ENCODE measurements around the gene ADGRD1.
"Not testable (repeated sequence)": the region's sequence is repeated elsewhere in the genome, so short reads cannot be mapped to it uniquely, and the experiment has no call there.

The ADGRD1 gene

DNA sequence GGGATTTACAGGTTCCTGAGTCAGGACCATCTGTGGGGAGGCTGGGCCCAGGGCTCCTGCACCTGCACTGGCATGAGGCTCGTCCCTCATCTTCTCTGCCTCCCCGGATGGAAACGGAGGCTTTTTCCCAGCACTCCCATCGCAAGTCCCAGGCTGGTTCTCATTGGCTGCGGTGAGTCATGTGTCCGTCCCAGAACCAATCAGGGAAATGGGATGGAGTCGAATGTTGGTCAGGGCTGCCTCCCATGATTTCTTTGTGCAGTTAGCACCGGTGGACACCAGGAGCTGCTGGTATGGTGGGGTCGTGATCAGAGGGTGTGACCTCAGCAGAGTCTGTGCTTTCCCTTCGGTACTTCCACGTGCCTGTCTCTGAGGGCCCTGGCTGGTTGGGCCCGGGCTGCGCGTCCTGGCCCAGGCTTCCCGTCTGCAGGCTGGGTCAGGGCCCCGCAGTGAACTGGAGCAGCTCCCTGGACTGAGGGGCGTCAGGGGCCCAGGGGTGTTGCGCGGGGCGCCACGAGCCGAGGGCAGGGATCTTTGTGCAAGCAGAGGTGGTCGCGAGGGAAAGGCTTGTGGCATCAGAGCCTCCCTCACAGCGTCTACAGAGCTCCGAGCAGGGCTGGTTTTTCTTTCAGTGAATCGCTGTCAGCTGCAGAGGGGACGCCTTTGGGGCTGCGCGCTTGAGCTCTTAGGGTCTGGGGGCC, 168.1 kb downstream of the ADGRD1 start:
- no peak for DNase-seq (ENCODE audit: low spot score)

DNA sequence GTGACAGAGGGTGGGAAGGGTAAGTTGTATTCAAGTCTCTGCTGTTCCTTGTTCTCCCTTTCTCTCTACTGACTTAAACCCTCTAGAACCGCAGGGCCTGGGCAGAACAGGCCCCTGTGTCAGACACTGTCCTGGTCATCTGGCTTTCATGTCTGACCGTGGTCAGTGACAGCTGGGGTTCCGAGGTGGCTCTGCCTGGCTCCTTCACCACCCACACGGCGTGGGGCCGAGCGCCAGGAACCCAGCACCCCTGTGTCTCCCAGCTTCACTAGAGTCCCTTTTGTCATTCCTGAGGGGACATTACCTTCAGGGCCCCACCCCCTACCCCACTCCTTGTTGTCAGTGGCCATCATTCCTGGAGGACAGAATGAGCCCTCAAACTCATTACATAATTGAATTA, 168.9 kb downstream of the ADGRD1 start:
- no peak for DNase-seq (ENCODE audit: low spot score)

DNA sequence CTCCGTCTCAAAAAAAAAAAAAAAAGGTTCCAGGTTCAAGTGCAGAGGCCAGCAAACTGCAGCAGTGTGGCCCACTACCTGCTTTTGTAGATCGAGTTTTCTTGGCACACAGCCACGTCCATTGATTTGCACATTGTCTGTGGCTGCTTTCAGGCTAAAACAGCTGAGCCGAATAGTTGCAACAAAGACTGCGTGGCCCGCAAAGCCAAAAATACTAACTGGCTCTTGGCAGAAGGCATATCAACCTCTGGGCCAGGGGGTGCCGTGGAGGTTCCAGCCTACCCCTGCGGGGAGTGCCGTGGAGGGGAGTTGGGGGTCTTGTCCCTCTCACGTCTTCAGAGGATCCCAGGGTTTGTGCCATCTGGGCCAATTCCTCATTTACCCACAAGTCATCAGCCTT, 170.1 kb downstream of the ADGRD1 start:
- no peak for DNase-seq (ENCODE audit: low spot score)

DNA sequence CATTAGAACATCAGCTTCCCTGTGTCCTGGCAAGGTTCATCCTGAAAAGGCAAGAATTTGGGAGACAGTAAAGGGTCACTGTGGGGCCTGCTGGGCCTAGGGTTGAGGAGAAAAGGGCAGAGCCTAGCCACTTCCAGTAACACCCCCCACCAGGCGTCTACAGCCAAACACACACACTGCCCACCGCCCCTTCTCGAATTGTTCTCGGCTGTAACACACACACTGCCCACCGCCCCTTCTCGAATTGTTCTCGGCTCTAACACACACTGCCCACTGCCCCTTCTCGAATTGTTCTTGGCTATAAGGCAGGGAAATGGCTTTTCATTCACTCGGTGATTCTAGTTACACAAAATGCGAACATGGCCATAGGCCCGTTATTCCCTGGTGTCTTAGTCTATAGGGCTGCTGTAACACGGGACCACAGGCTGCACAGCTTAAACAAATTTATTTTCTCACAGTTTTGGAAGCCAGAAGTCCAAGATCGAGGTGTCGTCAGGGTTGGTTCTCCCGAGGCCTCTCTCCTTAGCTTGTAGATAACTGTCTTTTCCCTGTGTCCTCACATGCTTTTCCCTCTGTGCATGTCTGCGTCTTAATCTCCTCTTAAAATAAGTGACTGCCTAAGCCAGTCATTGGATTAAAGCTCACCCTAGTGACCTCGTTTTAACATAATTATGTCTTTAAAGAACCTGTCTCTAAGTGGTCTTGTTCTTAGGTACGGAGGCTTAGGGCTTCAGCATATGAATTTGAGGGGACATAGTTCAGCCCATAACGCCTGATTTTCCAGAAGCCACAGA, 171.0 kb downstream of the ADGRD1 start:
- DNase-seq (ENCODE audit: low spot score), result no peak

DNA sequence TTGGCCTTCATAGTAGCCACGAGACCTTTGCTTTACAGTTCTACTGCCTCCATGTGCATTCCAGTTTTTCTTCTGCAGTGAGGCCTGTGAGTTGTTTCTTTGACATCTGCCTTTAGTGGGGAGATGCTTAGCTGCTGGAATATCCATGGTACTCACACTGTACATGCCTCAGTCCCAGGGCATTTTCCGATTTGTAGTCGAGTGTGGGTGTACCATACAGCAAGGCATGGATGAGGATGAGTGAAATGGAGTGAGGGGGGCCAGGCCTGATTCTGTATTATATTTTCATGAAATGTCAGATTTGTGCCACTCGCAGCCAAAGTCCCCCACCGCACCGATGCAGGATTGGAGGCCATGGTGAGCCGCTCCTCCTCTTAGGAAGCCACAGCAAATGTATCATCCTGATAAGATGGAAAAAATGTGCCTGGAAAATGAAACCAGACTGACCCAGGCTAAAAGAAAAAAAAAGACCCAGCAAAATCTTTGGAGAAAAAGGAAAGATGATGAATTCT, 173.0 kb downstream of the ADGRD1 start:
- DNase-seq (ENCODE audit: low spot score), result no peak

DNA sequence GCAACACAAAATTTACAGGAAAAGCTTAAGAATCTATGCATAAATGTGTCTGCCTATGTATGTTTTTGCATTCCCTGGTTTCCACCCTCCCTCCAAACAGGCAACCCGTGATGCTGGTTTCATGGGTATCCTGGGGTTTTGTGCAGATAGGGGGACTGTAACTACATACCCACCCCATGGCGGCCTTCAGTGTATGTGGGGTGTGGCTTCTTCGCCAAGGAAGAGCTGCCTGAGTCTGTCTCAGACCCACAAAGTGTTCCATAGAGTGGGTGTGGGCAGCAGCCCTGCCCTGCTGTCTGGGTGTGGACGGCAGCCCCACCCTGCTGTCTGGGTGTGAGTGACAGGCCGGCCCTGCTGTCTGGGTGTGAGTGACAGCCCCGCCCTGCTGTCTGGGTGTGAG, 174.8 kb downstream of the ADGRD1 start:
- DNase-seq (ENCODE audit: low spot score), result no peak

DNA sequence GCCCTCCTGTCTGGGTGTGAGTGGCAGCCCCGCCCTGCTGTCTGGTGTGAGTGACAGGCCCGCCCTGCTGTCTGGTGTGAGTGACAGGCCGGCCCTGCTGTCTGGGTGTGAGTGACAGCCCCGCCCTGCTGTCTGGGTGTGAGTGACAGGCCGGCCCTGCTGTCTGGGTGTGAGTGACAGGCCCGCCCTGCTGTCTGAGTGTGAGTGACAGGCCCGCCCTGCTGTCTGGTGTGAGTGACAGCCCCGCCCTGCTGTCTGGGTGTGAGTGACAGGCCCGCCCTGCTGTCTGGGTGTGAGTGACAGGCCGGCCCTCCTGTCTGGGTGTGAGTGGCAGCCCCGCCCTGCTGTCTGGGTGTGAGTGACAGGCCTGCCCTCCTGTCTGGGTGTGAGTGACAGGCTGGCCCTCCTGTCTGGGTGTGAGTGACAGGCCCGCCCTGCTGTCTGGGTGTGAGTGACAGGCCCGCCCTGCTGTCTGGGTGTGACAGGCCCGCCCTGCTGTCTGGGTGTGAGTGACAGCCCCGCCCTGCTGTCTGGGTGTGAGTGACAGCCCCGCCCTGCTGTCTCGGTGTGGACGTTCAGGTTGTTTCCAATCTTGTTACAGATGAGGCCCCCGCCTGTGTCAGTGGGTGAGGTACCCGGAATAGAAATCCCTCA, 175.4 kb downstream of the ADGRD1 start:
- not testable (repeated sequence) for DNase-seq (ENCODE audit: low spot score)

DNA sequence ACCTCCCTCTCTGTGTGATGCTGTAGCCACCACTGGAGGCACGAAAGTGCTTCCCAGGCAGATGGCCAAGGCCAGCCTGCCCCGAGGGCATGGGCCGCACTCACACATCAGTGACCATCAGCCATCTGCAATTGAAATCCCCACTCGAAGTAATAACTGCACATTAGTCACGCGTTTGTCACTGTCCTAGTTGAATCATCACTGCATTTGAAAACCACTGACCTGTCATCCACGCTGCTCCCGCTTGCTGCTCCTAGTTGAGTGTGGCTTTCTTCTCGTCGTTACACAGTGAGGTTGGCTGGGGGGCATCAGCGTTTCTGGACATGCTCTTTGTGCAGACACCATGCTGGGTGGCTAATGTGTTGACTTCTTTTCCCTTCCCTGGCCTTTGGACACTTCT, 176.1 kb downstream of the ADGRD1 start:
- no peak for DNase-seq (ENCODE audit: low spot score)

DNA sequence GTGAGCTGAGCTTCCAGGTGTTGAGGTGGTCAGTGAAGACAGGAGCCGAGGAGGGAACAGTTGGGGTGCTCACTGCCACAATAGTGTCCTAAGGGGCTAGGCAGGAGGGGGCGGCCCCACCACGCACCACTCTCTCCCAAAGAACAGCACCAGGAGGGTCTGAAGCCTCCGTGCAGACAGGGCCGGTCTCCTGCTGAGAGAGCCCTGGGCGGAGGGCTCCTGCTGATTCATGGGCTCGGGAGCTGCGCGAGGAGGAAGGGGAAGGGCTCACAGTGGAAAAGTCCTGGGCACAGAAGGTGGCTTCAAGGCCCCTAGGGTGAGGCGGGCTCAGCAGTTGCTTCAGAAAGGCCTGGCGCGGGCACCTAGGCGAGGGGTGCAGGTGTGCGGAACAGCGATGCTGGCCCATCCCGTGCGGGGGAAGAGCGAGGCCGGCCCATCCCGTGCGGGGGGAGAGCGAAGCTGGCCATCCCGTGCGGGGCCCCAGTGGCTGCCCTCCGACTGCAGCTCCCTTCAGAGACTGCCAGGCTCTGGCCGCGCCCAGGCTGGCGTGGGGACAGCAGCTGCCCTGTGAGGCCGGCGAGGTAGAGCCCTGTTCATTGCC, 176.7 kb downstream of the ADGRD1 start:
- no peak for DNase-seq (ENCODE audit: low spot score)

DNA sequence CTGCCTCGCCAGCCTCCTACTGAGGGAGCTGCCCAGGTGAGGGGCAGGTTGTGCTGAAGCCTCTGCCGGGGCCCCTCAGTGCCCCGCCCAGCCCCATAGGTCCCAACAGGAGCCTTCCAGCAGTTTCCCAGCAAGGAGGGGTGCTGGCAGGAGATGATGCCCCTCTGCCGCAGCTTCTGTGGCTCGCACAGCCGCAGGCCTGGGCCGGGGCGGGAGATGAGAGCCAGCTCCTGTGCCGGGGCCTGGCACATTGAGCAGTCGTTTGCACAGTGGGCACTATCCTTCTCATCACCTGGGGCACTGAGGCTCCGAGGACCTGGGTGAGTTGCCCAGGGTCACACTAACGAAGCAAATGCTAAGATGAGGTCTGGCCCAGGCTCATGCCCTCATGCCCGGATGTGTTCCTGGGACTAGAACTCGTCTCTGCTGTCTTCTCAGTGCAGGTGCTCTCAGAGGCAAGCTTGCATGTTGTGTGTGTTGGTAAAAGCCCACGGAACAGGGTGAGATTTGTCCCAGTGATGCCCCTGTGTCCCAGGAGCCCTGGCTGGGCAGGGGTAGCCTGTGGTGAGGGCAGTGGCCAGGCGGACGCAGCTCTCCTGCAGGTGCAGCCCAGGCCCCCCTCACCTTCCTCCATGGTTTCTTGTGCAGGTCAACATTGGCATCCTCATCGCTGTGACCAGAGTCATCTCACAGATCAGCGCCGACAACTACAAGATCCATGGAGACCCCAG, 177.5 kb downstream of the ADGRD1 start:
- DNase-seq (ENCODE audit: low spot score), result no peak

DNA sequence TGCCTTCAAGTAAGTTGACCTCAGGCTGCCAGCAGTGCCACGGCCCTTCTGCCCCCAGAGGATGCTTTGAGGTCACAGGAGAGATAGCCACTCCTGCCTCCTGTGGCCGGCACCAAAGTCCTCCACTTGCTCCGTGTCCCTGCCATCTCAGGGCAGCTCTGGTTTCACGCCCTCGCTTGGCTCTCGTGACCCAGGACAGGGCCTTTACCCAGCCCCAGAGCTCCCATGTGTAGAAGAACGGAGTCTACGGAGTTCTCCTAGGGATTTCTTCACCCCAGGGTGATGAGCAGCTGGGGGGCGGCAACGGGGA, 178.1 kb downstream of the ADGRD1 start:
- DNase-seq (ENCODE audit: low spot score), result no peak

DNA sequence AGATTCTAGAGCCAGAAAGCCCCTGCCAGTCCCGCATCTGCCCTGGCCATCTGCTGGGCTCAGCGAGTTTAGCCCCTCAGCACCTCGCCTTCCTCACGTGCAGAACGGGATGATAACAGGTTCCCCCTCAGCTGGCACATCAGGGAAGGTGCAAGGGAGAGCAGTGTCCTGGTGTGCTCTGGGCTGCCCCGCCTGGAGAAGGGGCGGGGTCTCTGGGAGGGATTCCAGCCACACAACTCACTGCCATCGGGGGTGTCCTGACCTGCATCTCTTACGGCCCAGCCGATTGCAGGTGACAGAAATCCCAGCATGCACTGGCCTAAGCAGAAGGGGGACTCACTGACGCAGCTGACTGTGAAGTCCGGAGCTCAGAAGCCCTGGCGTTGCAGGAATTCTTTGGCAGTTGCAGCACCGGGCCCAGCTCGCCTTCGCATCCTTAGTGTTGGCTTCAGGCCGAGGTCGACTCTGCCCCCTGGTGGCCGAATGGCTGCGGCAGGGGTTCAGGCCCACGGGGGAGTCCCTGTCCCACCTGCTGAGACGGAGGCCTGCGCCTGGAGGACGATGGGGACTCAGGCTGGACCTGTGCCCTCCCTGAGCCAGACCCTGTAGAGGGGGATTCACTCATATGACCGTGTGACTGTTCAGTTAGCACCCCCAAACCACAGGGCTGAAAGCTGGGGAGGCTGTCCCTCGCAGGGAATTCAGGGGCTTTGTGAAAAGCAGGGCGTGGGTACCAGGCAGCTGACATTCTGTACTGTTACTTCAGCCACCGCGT, 178.6 kb downstream of the ADGRD1 start:
- DNase-seq (ENCODE audit: low spot score), result peak; percentile 85

DNA sequence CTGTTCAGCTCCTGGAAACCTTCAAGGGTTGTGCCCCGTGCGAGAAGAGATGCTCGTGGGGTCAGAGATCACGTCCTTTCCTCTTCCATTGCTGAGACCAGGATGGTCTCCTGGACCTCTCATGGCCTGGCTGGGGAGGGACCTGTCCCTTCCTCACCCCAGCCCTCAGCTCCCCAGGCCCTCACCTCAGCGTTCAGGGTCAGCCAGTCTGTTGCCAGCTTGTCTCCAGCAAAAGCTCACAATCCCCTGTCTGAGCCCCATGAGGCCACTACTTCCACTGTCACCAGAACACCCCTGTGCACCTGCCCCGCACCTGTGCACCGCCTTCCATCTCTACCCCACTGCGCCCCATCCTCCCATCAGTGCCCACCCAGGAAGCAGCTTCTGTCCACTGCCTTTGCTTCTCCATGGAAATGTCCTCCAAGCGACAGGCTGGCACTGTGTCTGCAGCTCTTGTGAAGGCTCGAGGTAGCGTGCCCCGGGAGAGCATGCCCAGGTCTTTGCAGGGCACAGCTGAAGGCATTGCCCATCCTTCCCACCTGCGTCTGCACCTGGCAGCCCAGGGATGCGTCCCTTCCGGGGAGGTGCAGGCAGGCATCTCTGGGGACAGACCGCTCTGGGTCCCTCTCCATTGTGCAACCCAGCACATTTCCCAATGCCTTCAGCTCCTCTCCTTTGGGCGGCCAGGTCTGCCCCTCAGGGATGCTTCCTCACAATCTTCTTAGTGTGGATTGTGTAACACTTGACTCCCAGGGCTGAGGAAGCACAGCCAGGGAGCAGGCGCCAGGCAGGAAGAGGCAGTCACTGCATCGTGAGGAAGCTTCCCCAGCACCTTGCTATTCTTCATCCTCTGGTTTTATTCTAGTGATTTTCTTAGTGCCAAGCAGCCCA, 179.6 kb downstream of the ADGRD1 start:
- DNase-seq (ENCODE audit: low spot score), result no peak

DNA sequence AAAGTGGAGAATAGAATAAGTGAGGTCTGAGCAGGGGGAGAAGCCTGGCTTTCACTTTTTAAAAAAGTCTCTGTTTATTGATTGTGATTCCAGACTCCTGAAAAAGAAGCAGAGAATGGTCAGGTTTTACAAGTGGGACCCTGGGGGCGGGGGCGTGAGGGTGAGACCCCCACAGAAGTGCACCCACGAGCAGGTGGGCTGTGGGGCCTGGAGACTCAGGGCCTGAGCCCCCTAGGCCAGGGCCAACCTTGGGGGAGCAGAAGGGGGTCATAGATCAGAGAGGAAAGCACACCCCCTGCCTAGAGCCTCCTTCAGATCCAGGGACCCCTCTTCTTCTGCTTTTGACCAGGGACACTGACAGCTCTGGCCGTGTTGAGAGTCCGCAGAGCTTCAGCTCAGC, 180.3 kb downstream of the ADGRD1 start:
- no peak for DNase-seq (ENCODE audit: low spot score)

DNA sequence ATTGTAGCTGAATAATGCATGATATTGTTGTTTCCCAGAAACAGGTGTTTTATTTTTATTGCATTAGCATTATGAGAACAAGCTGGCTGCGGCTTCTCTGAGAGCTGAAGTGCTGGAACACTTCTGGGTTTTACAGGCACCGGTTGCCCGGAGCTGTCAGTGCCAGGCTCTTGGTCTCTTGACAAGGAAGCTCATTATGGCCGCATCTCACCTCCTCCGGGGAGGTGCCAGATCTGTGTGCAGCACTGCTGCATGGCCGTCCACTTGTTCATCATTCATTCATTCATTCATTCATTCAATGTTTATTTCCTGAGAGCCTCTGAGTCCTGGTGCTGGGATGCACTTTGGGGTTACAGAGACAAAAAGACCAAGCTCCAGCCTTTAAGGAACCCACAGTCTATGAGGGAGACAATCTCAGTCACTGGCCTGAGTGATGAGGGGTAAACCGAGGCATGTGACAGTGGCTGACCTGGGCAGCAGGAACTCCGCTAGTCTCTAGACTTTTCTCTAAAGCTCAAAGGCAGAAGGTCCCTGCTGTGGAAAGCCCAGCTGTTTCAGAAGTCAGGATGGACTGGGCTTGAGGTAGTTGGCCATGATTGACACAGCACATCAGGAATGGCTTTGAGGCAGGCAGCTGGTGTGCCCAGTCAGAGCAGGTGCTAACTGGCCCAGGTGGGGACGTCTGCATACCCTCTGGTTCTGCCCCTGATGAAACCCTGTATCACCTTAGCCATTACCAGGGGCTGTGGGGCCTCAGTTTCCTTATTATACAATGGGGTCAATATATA, 181.0 kb downstream of the ADGRD1 start:
- DNase-seq (ENCODE audit: low spot score), result no peak

DNA sequence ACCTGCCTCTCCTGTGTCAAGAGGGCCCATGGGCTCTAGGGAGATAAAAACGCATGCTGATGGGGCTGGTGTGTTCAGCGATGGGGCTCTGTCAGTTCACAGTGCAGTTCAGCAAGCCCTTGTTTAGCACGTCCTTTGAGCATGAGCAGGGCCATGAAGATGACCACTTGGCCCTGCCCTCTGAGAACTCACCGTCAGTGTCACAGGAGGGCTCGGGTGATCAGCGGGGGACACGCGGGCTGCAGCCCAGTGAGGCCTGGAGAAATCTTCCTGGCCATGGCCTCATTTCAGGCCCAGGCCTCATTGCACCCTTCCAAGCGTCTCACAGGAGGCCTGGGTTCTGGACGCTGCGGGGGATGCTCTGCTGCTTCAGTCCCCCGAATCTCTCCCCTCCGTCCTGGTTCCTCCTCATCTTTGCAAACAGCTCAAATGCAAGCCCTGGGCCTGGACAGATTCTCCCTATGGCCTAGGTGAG, 181.6 kb downstream of the ADGRD1 start:
- DNase-seq (ENCODE audit: low spot score), result no peak

DNA sequence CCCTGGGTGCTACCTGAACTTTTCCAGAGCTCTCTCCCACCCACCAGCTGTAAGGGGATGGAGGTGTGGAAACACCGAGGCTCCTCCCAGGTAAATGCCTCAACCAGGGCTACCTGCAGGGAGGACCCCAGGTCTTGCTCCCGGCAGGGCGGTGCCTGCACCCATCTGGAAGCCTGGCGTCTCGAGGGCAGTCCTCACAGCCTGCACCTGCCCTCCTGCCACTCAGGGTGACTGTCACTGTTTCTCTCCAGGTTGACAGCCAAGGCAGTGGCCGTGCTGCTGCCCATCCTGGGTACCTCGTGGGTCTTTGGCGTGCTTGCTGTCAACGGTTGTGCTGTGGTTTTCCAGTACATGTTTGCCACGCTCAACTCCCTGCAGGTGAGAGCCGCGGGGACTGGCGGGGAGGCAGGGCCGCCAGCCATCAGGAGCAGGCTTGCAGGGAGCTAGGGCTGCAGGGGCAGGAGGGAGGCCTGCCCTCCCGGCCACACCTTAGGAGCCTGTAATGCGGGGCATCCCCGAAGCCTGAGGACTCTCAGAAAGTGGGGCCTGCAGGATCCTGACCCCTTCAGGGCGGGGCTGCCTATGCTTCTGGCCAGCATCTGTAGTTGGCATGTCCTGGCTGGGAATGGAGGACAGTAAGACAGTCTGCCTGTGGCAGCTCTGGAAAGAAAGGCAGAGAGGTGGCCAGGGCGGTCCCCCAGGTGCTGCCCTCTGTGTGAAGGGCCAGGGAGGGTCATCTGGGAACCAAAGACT, 182.3 kb downstream of the ADGRD1 start:
- no peak for DNase-seq (ENCODE audit: low spot score)

DNA sequence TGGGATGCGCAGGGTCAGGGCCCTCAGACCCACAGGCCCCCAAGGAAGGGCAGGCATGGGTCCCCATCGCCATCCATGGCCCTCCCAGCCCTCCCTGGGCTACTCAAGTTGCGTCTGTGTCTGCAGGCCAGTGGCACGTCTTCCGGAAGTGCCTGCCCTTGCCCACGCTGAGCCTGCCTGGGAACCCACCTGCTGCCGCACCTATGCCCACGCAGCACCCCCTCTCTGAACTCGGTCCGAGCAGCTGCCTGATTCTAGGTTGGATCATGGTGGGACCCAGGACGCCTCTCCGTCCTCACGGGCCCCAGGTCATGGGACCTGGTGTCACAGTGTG, 182.8 kb downstream of the ADGRD1 start:
- no peak for DNase-seq (ENCODE audit: low spot score)

All from GM03348 (cell line).